ENCODE measurements around the gene DGKA. TPM values are rescaled to one million over a fixed set of nuclear protein-coding genes. Genes with fewer than 3 reads are reported as not detected.

DGKA gene
- total and polyA plus RNA-seq, 2 of the 4 experiments (the other 2 are of a cell fraction), result 71.9 to 75.1 TPM

GRCh38 chr12:55915482-55915859, 15.5 kb upstream of the DGKA start:
- Histone ChIP-seq H4K20me1 (ENCODE audit: insufficient read depth, low read length) (peaks cover 5% of the 10 kb centered on the region), H3K27me3 (ENCODE audit: control insufficient read depth, insufficient read depth, low read length) (no peaks in the 10 kb centered on the region), H2BK20ac (ENCODE audit: low read depth, low read length) (no peak overlapping the region), H3K56ac (ENCODE audit: extremely low read depth, insufficient read depth, low read length) (no peak overlapping the region), H2AK5ac (ENCODE audit: low read depth, low read length) (no peak overlapping the region), H3K4me3 (ENCODE audit: insufficient read depth, low read depth, low read length) (no peak overlapping the region), H2AK9ac (replicated peaks; ENCODE audit: low read depth, low read length, poor library complexity) (no peak overlapping the region), H4K91ac (ENCODE audit: insufficient read depth, low read depth, low read length) (no peak overlapping the region), H4K5ac (ENCODE audit: low read depth, low read length) (no peak overlapping the region), H3K23ac (ENCODE audit: low read depth, low read length) (no peak overlapping the region), H4K8ac (ENCODE audit: low read depth in 2 of 2, low read length in 2 of 2) (no peak overlapping the region), H2BK15ac (ENCODE audit: low read depth, low read length) (no peak overlapping the region), H2BK120ac (ENCODE audit: low read depth, low read length) (no peak overlapping the region), H3K27ac (ENCODE audit: insufficient read depth, low read length) (no peak overlapping the region), H3K14ac (replicated peaks; ENCODE audit: low read depth, low read length) (no peak overlapping the region), H3K18ac (ENCODE audit: low read depth, low read length) (no peak overlapping the region), H2AFZ (replicated peaks; ENCODE audit: low read length, poor library complexity) (no peak overlapping the region), H3K36me3 (ENCODE audit: control insufficient read depth, insufficient read depth, low read length) (peaks cover 3% of the 10 kb centered on the region; the same call in 1 of the 2 replicates), H3K9me3 (ENCODE audit: control insufficient read depth, insufficient read depth, low read length) (no peaks in the 10 kb centered on the region), H3K4ac (ENCODE audit: low read depth, low read length) (no peak overlapping the region), H3K4me1 (ENCODE audit: control insufficient read depth, insufficient read depth, low read length) (no peaks in the 10 kb centered on the region), H3K9me1 (ENCODE audit: insufficient read depth, low read length) (peaks cover 7% of the 10 kb centered on the region; the same call in 1 of the 2 replicates), H3K4me2 (ENCODE audit: low read depth, low read length) (no peak overlapping the region), H3K79me1 (ENCODE audit: low read depth in 1 of 2, low read length in 2 of 2) (peaks cover 31 to 59% of the 10 kb centered on the region in 2 experiments), H3K9ac (ENCODE audit: low read depth, low read length) (no peak overlapping the region), H2BK5ac (ENCODE audit: low read depth, low read length, poor library complexity, severe bottlenecking) (no peak overlapping the region)
- DNase-seq (no peak), ATAC-seq (ENCODE audit: low read depth) (no peak)
- dilution Hi-C loops (cut with HindIII; ENCODE audit: low sequenced_read_pairs, unreplicated experiment), result no loop called here
- in situ Hi-C loops (cut with MboI; ENCODE audit: low sequenced_read_pairs), result no loop called here
- BruUV-seq (replicated peaks), result no TSS peak
- TF ChIP-seq MAFK (IDR thresholded peaks at IDR 0.05; ENCODE audit: low read depth, low read length) (no peak), MAZ (IDR thresholded peaks at IDR 0.05; ENCODE audit: borderline replicate concordance, low read depth, low read length) (no peak)
- CTCF ChIA-PET, result interaction anchor here (1.4 kb wide), 1 partner anchor 15 kb away, joined by 5 read pairs; no protein-coding TSS in a partner anchor
- POLR2A ChIA-PET (ENCODE audit: unreplicated experiment), result no interaction called here
- no CpG with 5 or more reads among the region's 3 CpGs for WGBS, 2 experiments (ENCODE audit: extremely low coverage in 2 of 2, insufficient read length in 1 of 2)
- intact Hi-C loops (cut with micrococcal nuclease), result loop anchor here (10.0 kb wide), 1 partner anchor 1489 kb away; no protein-coding TSS in a partner anchor

All from IMR-90 (cell line).